T-cell (primary cell): ENCODE data around the gene TNNT2. TPM values are rescaled to one million over a fixed set of nuclear protein-coding genes. Genes with fewer than 3 reads are reported as not detected.

Experiments
- ATAC-seq, 4 experiments: fragments of 200-7000 bp in 3 of 4; fragments of 150-1000 bp in 1 of 4; cut with Tn5 transposase; replicated peaks in 1 of 4; 1 replicate in 3 of 4; 2 replicates in 1 of 4; pipeline ENCODE4 v1.10.0; 2021; ENCODE audit warnings: moderate library complexity in 3 of 4, mild to moderate bottlenecking in 2 of 4, moderate number of reproducible peaks in 1 of 4
- CTCF ChIA-PET, 2 donors: fragments of 300-600 bp; sonication (Branson Sonifier 250); formaldehyde crosslinking; loops; one replicate each; lab custom pipeline; 2022; ENCODE audit warnings: antibody characterized with exemption in 2 of 2; lab: Charles Lee
- POLR2A ChIA-PET, 2 donors: fragments of 300-600 bp; sonication (Branson Sonifier 250); formaldehyde crosslinking; loops; one replicate each; lab custom pipeline; 2022; ENCODE audit warnings: antibody characterized with exemption in 2 of 2; lab: Charles Lee
- DNase-seq, 35 experiments: peaks; one replicate each; pipeline versions ENCODE4 v3.0.0 to v3.0.0-alpha.2; 2013 to 2023
- H3K27ac ChIP-seq: one replicate; pipeline ENCODE4 v1.5.1; 2013; ENCODE audit warnings: low read length
- H3K27me3 ChIP-seq, 2 experiments: replicated peaks in 1 of 2; 1 replicate in 1 of 2; 2 replicates in 1 of 2; pipeline versions ENCODE4 v1.6.1 to v1.7.0; 2013; ENCODE audit warnings: low read length in 1 of 2, mixed read lengths in 1 of 2; ENCODE audit not compliant: control insufficient read depth in 2 of 2, insufficient read depth in 2 of 2; ENCODE audit errors: extremely low read depth in 1 of 2
- H3K36me3 ChIP-seq, 2 donors: 1 replicate in 1 of 2; 2 replicates in 1 of 2; pipeline versions ENCODE4 v1.6.1 to v1.7.0; 2013; ENCODE audit warnings: low read length in 1 of 2; ENCODE audit not compliant: control insufficient read depth in 2 of 2, insufficient read depth in 1 of 2; ENCODE audit errors: extremely low read depth in 1 of 2
- H3K4me1 ChIP-seq, 2 experiments: 1 replicate in 1 of 2; 2 replicates in 1 of 2; pipeline versions ENCODE4 v1.6.1 to v1.7.0; 2013; ENCODE audit warnings: low read length in 2 of 2, mixed read lengths in 1 of 2; ENCODE audit not compliant: insufficient read depth in 2 of 2, control insufficient read depth in 1 of 2; ENCODE audit errors: extremely low read depth in 1 of 2
- H3K4me3 ChIP-seq, 2 donors: 1 replicate in 1 of 2; 2 replicates in 1 of 2; pipeline versions ENCODE4 v1.5.1 to v1.7.0; 2013; ENCODE audit warnings: mild to moderate bottlenecking in 2 of 2, low read length in 1 of 2, moderate library complexity in 1 of 2; ENCODE audit not compliant: control insufficient read depth in 1 of 2; ENCODE audit errors: extremely low read depth in 1 of 2
- H3K9me3 ChIP-seq: 2 replicates; pipeline ENCODE4 v1.7.0; 2013
- H3K27ac Mint-ChIP-seq, 2 donors: one replicate each; pipeline ENCODE4 v1.8.0; 2020 to 2021; ENCODE audit warnings: mild to moderate bottlenecking in 2 of 2, mixed read lengths in 2 of 2
- H3K27me3 Mint-ChIP-seq, 2 donors: one replicate each; pipeline ENCODE4 v1.8.0; 2021 to 2022; ENCODE audit warnings: mixed read lengths in 2 of 2
- H3K36me3 Mint-ChIP-seq: one replicate; pipeline ENCODE4 v1.8.0; 2021; ENCODE audit warnings: mixed read lengths
- H3K4me1 Mint-ChIP-seq, 3 donors: one replicate each; pipeline ENCODE4 v1.8.0; 2020 to 2022; ENCODE audit warnings: mixed read lengths in 3 of 3, mild to moderate bottlenecking in 1 of 3
- H3K4me3 Mint-ChIP-seq, 3 donors: one replicate each; pipeline ENCODE4 v1.8.0; 2020 to 2022; ENCODE audit warnings: mild to moderate bottlenecking in 3 of 3, mixed read lengths in 3 of 3, moderate library complexity in 3 of 3
- H3K9me3 Mint-ChIP-seq, 3 donors: one replicate each; pipeline ENCODE4 v1.8.0; 2020 to 2022; ENCODE audit warnings: mixed read lengths in 3 of 3
- WGBS: methylation state at CpG from one replicate; pipeline ENCODE4 v1.1.5; 2013; ENCODE audit warnings: missing lambda C conversion rate; ENCODE audit not compliant: insufficient coverage; 5-methylcytosine and 5-hydroxymethylcytosine counted together
- total RNA-seq, 35 experiments: library from RNA in 6 of 35; stranded (reverse) in 6 of 35; fragments of 120-200 nt in 1 of 35; gene quantifications; one replicate each; pipeline versions ENCODE4 v1.2.1 to v1.2.4 and lab custom pipeline; 2013 to 2026

TNNT2 gene
- total RNA-seq, 5 donors from 2014 or later (not counting 1 experiment from before 2014, with no cell fraction given), result not detected

DNA sequence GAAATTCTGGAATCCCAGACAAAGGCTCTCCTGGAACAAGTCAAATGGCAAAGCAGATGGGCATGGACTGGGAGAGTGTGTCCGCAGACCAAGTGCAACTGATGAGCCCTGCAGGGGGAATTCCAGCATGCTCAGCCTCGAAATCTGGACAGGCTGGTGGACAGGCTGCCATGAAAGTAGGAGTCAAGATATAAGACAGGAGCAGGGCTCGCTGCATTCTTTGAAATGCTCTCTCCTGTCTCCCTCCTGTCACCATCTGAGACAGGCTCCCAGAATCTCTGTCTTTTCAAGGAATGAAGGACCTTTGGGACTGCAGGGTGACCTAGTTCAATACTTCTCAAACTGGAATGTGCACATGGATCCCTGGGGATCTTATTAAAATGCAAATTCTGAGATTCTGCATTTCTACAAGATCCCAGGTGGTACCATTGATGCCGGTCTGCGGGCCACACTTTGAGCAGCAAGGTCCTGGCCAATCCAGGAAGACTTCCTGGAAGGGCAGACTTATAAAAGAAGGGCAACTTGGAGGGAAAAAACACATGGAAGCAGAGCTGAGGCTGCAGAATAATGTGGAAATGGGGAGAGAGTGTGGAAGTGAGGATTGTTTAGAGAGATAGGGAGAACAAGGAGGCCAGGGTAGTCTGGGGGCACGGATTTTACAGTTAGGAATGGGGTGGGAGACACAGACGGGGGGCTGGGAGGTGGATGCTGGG, 29.8 kb downstream of the TNNT2 start:
- ChIA-PET POLR2A (no interaction called here), CTCF (interaction anchor here in 1 of 2 donors (0.7 kb wide), 1 partner anchor 84 kb away, joined by 4 read pairs; no protein-coding TSS in a partner anchor)
- peaks cover 30 to 33% of the 10 kb centered on the region in 2 donors for H3K27me3 Mint-ChIP-seq
- H3K27ac ChIP-seq, result no peak overlapping the region
- ATAC-seq, result no peak
- H3K4me1 ChIP-seq, result no peaks in the 10 kb centered on the region
- H3K4me1 Mint-ChIP-seq, result no peaks in the 10 kb centered on the region
- H3K4me3 Mint-ChIP-seq, result no peak overlapping the region
- H3K4me3 ChIP-seq, result no peak overlapping the region
- no peak for DNase-seq
- 19% methylated on average over 5 of the region's 7 CpGs for WGBS
- H3K27ac Mint-ChIP-seq, result no peak overlapping the region
- H3K9me3 Mint-ChIP-seq, result no peaks in the 10 kb centered on the region
- no peaks in the 10 kb centered on the region for H3K36me3 Mint-ChIP-seq
- no peaks in the 10 kb centered on the region for H3K9me3 ChIP-seq
- H3K27me3 ChIP-seq, result peaks cover 0 to 38% of the 10 kb centered on the region in 2 experiments
- H3K36me3 ChIP-seq, result no peaks in the 10 kb centered on the region

DNA sequence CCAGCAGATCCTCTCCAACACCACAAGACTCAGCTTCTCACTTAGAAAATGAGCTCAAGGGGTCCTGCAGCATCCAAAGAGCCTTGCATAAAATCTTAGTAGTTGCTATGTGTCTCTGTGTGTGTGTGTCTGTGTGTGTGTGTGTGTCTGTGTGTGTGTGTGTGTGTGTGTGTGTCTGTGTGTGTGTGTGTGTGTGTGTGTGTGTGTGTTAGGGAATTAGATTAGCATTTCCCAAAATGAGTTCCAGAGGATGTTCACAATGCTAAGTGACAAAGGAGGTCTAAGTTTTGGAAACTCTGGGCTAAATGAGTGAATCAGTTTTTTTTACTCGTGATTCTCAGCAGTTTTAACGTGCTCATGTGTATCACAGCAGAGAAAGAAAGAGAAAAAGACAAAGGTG, 30.5 kb downstream of the TNNT2 start:
- no peaks in the 10 kb centered on the region for H3K9me3 Mint-ChIP-seq
- CTCF ChIA-PET, result no interaction called here
- H3K36me3 ChIP-seq, result no peaks in the 10 kb centered on the region
- no peaks in the 10 kb centered on the region for H3K4me1 ChIP-seq
- H3K36me3 Mint-ChIP-seq, result no peaks in the 10 kb centered on the region
- no peak overlapping the region for H3K27ac Mint-ChIP-seq
- H3K4me1 Mint-ChIP-seq, result no peaks in the 10 kb centered on the region
- DNase-seq (no peak), ATAC-seq (no peak)
- WGBS, result no CpG with 5 or more reads among the region's 2 CpGs
- H3K27me3 ChIP-seq, result peaks cover 0 to 38% of the 10 kb centered on the region in 2 experiments
- H3K9me3 ChIP-seq, result no peaks in the 10 kb centered on the region
- H3K27ac ChIP-seq, result no peak overlapping the region
- H3K4me3 ChIP-seq, result no peak overlapping the region
- H3K4me3 Mint-ChIP-seq, result no peak overlapping the region
- peaks cover 30% of the 10 kb centered on the region in 2 donors for H3K27me3 Mint-ChIP-seq
- POLR2A ChIA-PET, result no interaction called here

DNA sequence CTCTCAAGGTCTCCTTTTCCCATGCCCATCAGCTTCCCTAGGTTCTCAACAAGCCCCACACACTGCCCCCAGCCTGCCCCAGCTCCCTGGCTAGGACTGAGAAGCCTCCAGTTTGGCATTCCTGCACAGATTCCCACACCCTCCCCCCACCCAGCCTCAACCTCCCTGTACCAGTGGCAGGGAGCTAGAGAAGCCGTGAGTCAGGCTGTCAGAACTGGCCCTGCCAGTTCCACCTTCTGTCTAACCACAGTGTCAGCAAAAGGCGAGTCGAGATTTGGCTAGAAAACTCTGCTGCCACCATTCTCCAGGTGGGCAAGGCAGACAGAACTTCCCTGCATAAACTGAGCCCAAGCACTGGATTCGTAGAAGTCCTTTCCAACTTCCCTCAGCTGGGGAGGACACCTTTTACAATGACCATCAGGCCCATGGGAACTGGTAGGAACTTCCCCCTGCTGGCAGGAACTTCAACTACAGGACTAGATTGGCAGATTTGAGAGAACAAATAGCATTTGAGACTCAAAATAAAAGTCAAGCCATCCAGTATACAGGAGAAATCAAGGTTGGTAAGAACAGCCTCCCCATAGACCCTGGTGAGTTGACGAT, 31.0 kb downstream of the TNNT2 start:
- no peak overlapping the region for H3K27ac ChIP-seq
- H3K27me3 Mint-ChIP-seq, result peaks cover 28 to 30% of the 10 kb centered on the region in 2 donors
- no peak overlapping the region for H3K27ac Mint-ChIP-seq
- H3K4me1 ChIP-seq, result no peaks in the 10 kb centered on the region
- no peaks in the 10 kb centered on the region for H3K36me3 ChIP-seq
- H3K4me3 ChIP-seq, result no peak overlapping the region
- CTCF ChIA-PET, result no interaction called here
- POLR2A ChIA-PET, result no interaction called here
- no peaks in the 10 kb centered on the region for H3K9me3 Mint-ChIP-seq
- ATAC-seq, result no peak
- H3K4me3 Mint-ChIP-seq, result no peak overlapping the region
- 50% methylated on average over 3 of the region's 5 CpGs for WGBS
- H3K36me3 Mint-ChIP-seq, result no peaks in the 10 kb centered on the region
- H3K27me3 ChIP-seq, result peaks cover 0 to 38% of the 10 kb centered on the region in 2 experiments
- no peaks in the 10 kb centered on the region for H3K9me3 ChIP-seq
- peak in 1 of 35 experiments; percentile 3 for DNase-seq
- H3K4me1 Mint-ChIP-seq, result no peaks in the 10 kb centered on the region

DNA sequence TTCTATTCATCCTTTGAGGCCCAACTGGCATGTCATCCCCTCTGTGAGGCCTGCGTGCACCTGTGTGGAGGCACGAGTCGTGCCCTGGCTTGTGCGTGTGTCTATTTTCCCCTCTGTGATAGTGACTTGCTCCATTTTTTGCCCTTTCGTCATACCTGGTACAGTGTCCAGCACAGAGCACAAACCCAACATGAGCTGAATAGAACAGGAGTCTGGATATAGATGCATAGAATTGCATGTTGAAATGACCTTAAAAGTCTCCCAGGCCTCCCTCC, 32.5 kb downstream of the TNNT2 start:
- Mint-ChIP-seq H3K4me3 (no peak overlapping the region), H3K9me3 (peaks cover 0 to 3% (median 0%) of the 10 kb centered on the region in 3 donors), H3K36me3 (no peaks in the 10 kb centered on the region), H3K27me3 (peaks cover 21 to 23% of the 10 kb centered on the region in 2 donors), H3K27ac (no peak overlapping the region), H3K4me1 (no peaks in the 10 kb centered on the region)
- DNase-seq, result no peak
- Histone ChIP-seq H3K27ac (no peak overlapping the region), H3K27me3 (peaks cover 0 to 36% of the 10 kb centered on the region in 2 experiments), H3K36me3 (no peaks in the 10 kb centered on the region), H3K9me3 (no peaks in the 10 kb centered on the region), H3K4me3 (no peak overlapping the region), H3K4me1 (no peaks in the 10 kb centered on the region)
- POLR2A ChIA-PET, result no interaction called here
- CTCF ChIA-PET, result no interaction called here
- WGBS, result 86% methylated on average over 4 of the region's 5 CpGs
- ATAC-seq, result no peak

DNA sequence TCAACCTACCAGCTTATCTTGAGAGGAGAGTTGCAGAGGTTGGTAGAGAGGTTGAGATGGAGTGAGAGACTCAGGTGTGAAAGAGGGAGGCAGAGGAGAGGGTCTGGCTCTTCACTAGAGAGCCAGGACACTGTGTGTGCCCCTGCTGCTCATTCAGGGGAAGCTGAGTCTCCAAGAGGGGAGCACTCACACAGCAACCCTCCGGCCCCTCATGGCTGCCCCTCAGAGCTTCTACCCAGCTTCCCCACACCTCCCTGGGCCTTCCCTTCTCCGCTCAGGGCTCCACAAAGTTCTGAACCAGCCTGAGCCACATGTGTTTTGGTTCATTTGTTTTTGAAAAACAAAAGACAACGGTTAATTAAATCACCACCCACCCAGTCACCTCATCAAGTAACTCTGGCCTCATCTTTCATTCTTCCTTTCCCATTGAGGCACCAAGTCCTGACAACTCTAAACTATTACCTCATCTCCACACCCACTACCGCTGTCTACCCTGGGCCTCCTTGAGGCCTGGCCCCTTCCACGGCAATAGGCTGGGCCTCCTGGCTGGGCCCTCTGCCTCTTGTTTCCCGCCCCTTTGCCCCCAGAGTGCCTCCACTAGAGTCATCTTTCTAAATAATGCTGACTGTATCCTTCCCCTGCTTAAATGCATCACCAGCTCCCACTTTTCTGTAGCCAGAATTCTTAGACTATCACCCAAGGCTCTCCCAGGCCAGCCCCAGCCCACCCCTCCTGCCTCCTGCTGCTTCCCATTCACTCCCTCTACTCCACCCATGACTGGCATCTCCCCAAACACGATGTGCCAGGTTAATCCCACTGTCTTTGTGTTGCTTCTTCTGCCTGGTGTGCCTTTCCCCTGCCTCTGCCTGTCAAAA, 33.0 kb downstream of the TNNT2 start:
- Mint-ChIP-seq H3K4me1 (no peaks in the 10 kb centered on the region), H3K27ac (no peak overlapping the region), H3K9me3 (peaks cover 0 to 3% (median 0%) of the 10 kb centered on the region in 3 donors), H3K4me3 (no peak overlapping the region), H3K36me3 (no peaks in the 10 kb centered on the region), H3K27me3 (peaks cover 20 to 21% of the 10 kb centered on the region in 2 donors)
- Histone ChIP-seq H3K4me3 (no peak overlapping the region), H3K9me3 (no peaks in the 10 kb centered on the region), H3K4me1 (no peaks in the 10 kb centered on the region), H3K27ac (no peak overlapping the region), H3K27me3 (peaks cover 0 to 33% of the 10 kb centered on the region in 2 experiments), H3K36me3 (no peaks in the 10 kb centered on the region)
- 66% methylated on average over 6 of the region's 7 CpGs for WGBS
- no peak for ATAC-seq
- POLR2A ChIA-PET, result no interaction called here
- DNase-seq, result no peak
- CTCF ChIA-PET, result no interaction called here

DNA sequence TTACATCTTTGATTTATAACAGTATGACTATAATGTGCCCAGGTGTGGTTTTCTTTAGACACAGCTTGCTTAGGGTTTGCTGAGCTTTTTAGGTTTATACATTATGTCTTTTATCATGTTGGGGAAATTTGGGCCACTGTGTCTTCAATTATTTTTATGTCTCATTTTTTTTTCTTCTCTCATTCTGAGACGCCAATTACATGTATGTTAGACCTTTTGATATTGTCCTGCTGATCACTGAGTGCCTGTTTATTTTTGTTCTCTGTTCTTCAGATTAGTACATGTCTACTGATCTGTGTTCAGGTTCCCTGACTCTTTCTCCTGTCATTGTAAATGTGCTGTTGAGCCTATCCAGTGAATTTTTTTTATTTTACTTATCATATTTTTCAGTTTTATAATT, 36.1 kb downstream of the TNNT2 start:
- H3K27ac ChIP-seq, result no peak overlapping the region
- Mint-ChIP-seq H3K4me1 (no peaks in the 10 kb centered on the region), H3K4me3 (no peak overlapping the region), H3K27me3 (peaks cover 8 to 14% of the 10 kb centered on the region in 2 donors), H3K27ac (no peak overlapping the region), H3K36me3 (no peaks in the 10 kb centered on the region), H3K9me3 (peaks cover 0 to 3% (median 0%) of the 10 kb centered on the region in 3 donors)
- H3K36me3 ChIP-seq, result no peaks in the 10 kb centered on the region
- CTCF ChIA-PET, result no interaction called here
- WGBS, result no CpG with 5 or more reads among the region's 1 CpG
- H3K4me1 ChIP-seq, result no peaks in the 10 kb centered on the region
- ATAC-seq, result no peak
- no peak for DNase-seq
- POLR2A ChIA-PET, result no interaction called here
- no peak overlapping the region for H3K4me3 ChIP-seq
- H3K27me3 ChIP-seq, result peaks cover 0 to 23% of the 10 kb centered on the region in 2 experiments
- H3K9me3 ChIP-seq, result no peaks in the 10 kb centered on the region
